A549 (cell line): ENCODE results near the gene RAB27A. TPM values are rescaled to one million over a fixed set of nuclear protein-coding genes. Genes with fewer than 3 reads are reported as not detected.
"Not testable (repeated sequence)": the region's sequence is repeated elsewhere in the genome, so short reads cannot be mapped to it uniquely, and the experiment has no call there.

Experiments
- ATAC-seq, 2 experiments: fragments of 200-7000 bp in 1 of 2; fragments of >200 bp in 1 of 2; cut with Nextera tagmentation in 1 of 2; cut with Tn5 transposase in 1 of 2; 3 replicates each; pipeline versions ENCODE4 v1.8.0 to v1.9.1; 2018 to 2020; ENCODE audit warnings: mild to moderate bottlenecking in 1 of 2, moderate library complexity in 1 of 2
- CTCF ChIA-PET: fragments of 300-600 bp; sonication (Branson Sonifier 250); formaldehyde crosslinking; extraction: SDS; loops from one replicate; lab custom pipeline; 2021; ENCODE audit warnings: antibody characterized with exemption, inconsistent platforms; lab: Yijun Ruan, JAX
- POLR2A ChIA-PET: fragments of 350-600 bp; formaldehyde crosslinking; extraction: SDS; loops from one replicate; lab custom pipeline; 2021; ENCODE audit warnings: antibody characterized with exemption, inconsistent platforms; lab: Yijun Ruan, JAX
- DNase-seq, 2 experiments: peaks; one replicate each; pipeline versions ENCODE4 v3.0.0 to v3.0.0-alpha.2; 2011 to 2016; ENCODE audit warnings: low read depth in 1 of 2, low spot score in 1 of 2
- FAIRE-seq: peaks from 2 replicates; lab custom pipeline; 2011; peaks lifted over from hg19 to GRCh38; lab: Jason Lieb, UNC
- H3K27ac ChIP-seq, 2 experiments: fragments of >200 bp; sonication (Bioruptor Twin); formaldehyde crosslinking; 3 replicates each; pipeline ENCODE4 v1.5.1; 2016 to 2017
- H3K4me1 ChIP-seq: fragments of >200 bp; sonication (Bioruptor Twin); formaldehyde crosslinking; 3 replicates; pipeline ENCODE4 v1.6.1; 2016
- H3K4me2 ChIP-seq: fragments of >200 bp; sonication (Bioruptor Twin); formaldehyde crosslinking; 3 replicates; pipeline ENCODE4 v1.6.1; 2016
- H3K4me3 ChIP-seq: fragments of >200 bp; sonication (Bioruptor Twin); formaldehyde crosslinking; 3 replicates; pipeline ENCODE4 v1.5.1; 2016
- H3K9me3 ChIP-seq: fragments of >200 bp; sonication (Bioruptor Twin); formaldehyde crosslinking; 3 replicates; pipeline ENCODE4 v1.6.1; 2016
- CBX2 ChIP-seq: fragments of 200-600 bp; sonication (generic); IDR thresholded peaks from 2 replicates; pipeline ENCODE4 v1.6.1; 2016; ENCODE audit warnings: low read depth, mild to moderate bottlenecking, borderline replicate concordance
- EHMT2 ChIP-seq: fragments of 200-600 bp; sonication (generic); IDR thresholded peaks from 2 replicates; pipeline ENCODE4 v1.6.1; 2016; ENCODE audit warnings: antibody characterized with exemption, low read depth, mild to moderate bottlenecking, moderate library complexity
- FOSB ChIP-seq: fragments of 250-450 bp; sonication (Bioruptor Pico); IDR thresholded peaks from 2 replicates; pipeline ENCODE4 v1.5.0; 2020; ENCODE audit warnings: mild to moderate bottlenecking, moderate library complexity
- FOSL2 ChIP-seq, 2 experiments: fragments of 450-650 bp in 1 of 2; fragments of >200 bp in 1 of 2; sonication (Bioruptor Twin) in 1 of 2; formaldehyde crosslinking; IDR thresholded peaks; 2 replicates each; pipeline versions ENCODE4 v1.5.0 to v1.6.1; 2016 to 2020; ENCODE audit warnings: mild to moderate bottlenecking in 1 of 2, moderate library complexity in 1 of 2
- FOXS1 ChIP-seq: fragments of 250-450 bp; sonication (Bioruptor Pico); IDR thresholded peaks from 2 replicates; pipeline ENCODE4 v1.5.0; 2020; ENCODE audit warnings: mild to moderate bottlenecking, moderate library complexity
- HDAC2 ChIP-seq: fragments of 200-600 bp; sonication (generic); IDR thresholded peaks from 2 replicates; pipeline ENCODE4 v1.6.1; 2016
- HEYL ChIP-seq: fragments of 250-450 bp; sonication (Bioruptor Pico); IDR thresholded peaks from 2 replicates; pipeline ENCODE4 v1.8.0; 2021; ENCODE audit warnings: mild to moderate bottlenecking, moderate library complexity
- HOXA7 ChIP-seq: fragments of 250-450 bp; sonication (Bioruptor Pico); IDR thresholded peaks from 2 replicates; pipeline ENCODE4 v1.5.0; 2020; ENCODE audit warnings: mild to moderate bottlenecking, moderate library complexity
- HOXB13 ChIP-seq: fragments of 250-450 bp; sonication (Bioruptor Pico); IDR thresholded peaks from 2 replicates; pipeline ENCODE4 v1.5.0; 2020; ENCODE audit warnings: low read depth, mild to moderate bottlenecking, moderate library complexity
- KDM5A ChIP-seq: fragments of 200-600 bp; sonication (generic); IDR thresholded peaks from 2 replicates; pipeline ENCODE4 v1.6.1; 2016; ENCODE audit warnings: antibody characterized with exemption, mild to moderate bottlenecking
- MYC ChIP-seq: IDR thresholded peaks from 2 replicates; pipeline ENCODE4 v1.6.1; 2012; ENCODE audit warnings: mild to moderate bottlenecking, inconsistent platforms, low read length, improper control_type of control experiment, borderline replicate concordance
- NPAS2 ChIP-seq: fragments of 250-450 bp; sonication (Bioruptor Pico); IDR thresholded peaks from 2 replicates; pipeline ENCODE4 v1.8.0; 2022; ENCODE audit warnings: mild to moderate bottlenecking, moderate library complexity, borderline replicate concordance
- POLR2A ChIP-seq: IDR thresholded peaks from 2 replicates; pipeline ENCODE4 v1.6.1; 2012; ENCODE audit warnings: mild to moderate bottlenecking, low read length
- POLR2AphosphoS2 ChIP-seq: conservative IDR thresholded peaks from 2 replicates; pipeline ENCODE4 v1.6.1; 2012; ENCODE audit warnings: low read length, improper control_type of control experiment, inconsistent platforms
- SMC3 ChIP-seq: fragments of >200 bp; sonication (Bioruptor Twin); formaldehyde crosslinking; IDR thresholded peaks from 3 replicates; pipeline ENCODE4 v1.6.1; 2018; ENCODE audit warnings: inconsistent platforms
- SREBF2 ChIP-seq: fragments of 450-650 bp; IDR thresholded peaks from 2 replicates; pipeline ENCODE4 v1.6.1; 2014; ENCODE audit warnings: mild to moderate bottlenecking, moderate library complexity
- TP53 ChIP-seq: fragments of 250-450 bp; sonication (Bioruptor Pico); IDR thresholded peaks from 2 replicates; pipeline ENCODE4 v1.5.0; 2021; ENCODE audit warnings: mild to moderate bottlenecking, moderate library complexity
- ZC3H11A ChIP-seq: fragments of 450-650 bp; IDR thresholded peaks from 2 replicates; pipeline ENCODE4 v1.6.1; 2014; ENCODE audit warnings: antibody characterized with exemption, mild to moderate bottlenecking
- WGBS: methylation state at CpG from one replicate; pipeline ENCODE4 v1.1.6; 2017; ENCODE audit errors: missing lambda C conversion rate; 5-methylcytosine and 5-hydroxymethylcytosine counted together
- polyA plus RNA-seq, 4 experiments: library from polyadenylated mRNA; depleted of rRNA in 3 of 4; stranded (reverse); fragments of >200 nt; fragmentation: RNase III in 1 of 4; extraction: RNeasy Plus Mini Kit Qiagen cat#74134 plus additional on column Dnase treatment in 1 of 4; gene quantifications; 2 replicates in 3 of 4; 3 replicates in 1 of 4; pipeline ENCODE4 v1.2.3, GENCODE V29; 2011 to 2017
- TF ChIP-seq, protein P1 (sequence below): IDR thresholded peaks from 2 replicates; pipeline ENCODE4 v1.6.1; 2012
- TF ChIP-seq, protein P2 (sequence below): fragments of 150-350 bp; IDR thresholded peaks from 2 replicates; pipeline ENCODE4 v1.6.1; 2014; ENCODE audit warnings: low read depth, mild to moderate bottlenecking, low read length
- TF ChIP-seq, protein P3 (sequence below): fragments of 200-600 bp; sonication (generic); IDR thresholded peaks from 2 replicates; pipeline ENCODE4 v1.6.1; 2016; ENCODE audit warnings: antibody characterized with exemption, mild to moderate bottlenecking, moderate library complexity
- TF ChIP-seq, protein P4 (sequence below): IDR thresholded peaks from 2 replicates; pipeline ENCODE4 v1.6.1; 2012
- TF ChIP-seq, protein P5 (sequence below): fragments of 450-650 bp; IDR thresholded peaks from 2 replicates; pipeline ENCODE4 v1.6.1; 2014; ENCODE audit warnings: antibody characterized with exemption

RAB27A gene
- polyA plus RNA-seq, 2 of the 4 experiments (the other 2 are of a cell fraction), result 8.1 to 17.0 TPM

DNA sequence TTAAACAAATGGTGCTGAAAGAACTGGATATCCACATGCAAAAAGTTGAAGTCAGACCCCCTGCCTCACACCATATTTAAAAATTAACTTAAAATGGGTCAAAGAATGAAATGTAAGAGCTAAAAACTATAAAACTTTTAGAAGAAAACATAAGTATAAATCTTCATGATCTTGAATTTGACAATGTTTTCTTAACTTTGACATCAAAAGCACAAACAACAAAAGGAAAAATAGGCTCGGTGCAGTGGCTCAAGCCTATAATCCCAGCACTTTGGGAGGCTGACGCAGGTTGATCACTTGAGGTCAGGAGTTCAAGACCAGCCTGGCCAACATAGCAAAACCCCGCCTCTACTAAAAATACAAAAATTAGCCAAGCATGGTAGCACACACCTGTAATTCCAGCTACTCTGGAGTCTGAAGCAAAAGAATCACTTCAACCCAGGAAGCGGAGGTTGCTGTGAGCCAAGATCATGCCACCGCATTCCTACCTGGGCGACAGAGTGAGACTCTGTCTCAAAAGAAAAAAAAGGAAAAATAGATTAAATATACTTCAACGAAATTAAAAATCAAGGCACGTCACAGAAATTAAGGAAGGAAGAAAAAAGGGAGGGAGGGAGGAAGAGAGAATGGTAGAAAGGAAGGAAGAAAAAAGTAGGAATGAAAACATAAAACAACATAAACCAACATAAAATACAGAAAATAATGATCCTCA, 1.5 kb downstream of the RAB27A start:
- ChIA-PET CTCF (interaction anchor here (0.6 to 2.4 kb wide), 5 partner anchors 10 to 751 kb away, joined by 3 to 11 read pairs (median 4); no protein-coding TSS in a partner anchor), POLR2A (no interaction called here)
- H3K4me2 ChIP-seq, result peak overlapping the region; percentile 78; the same call in 1 of the 3 replicates
- no peak overlapping the region for H3K27ac ChIP-seq
- 87% methylated on average over 8 of the region's 8 CpGs for WGBS
- H3K4me3 ChIP-seq, result no peak overlapping the region
- H3K9me3 ChIP-seq, result no peaks in the 10 kb centered on the region
- peaks cover 4% of the 10 kb centered on the region; the same call in 1 of the 3 replicates for H3K4me1 ChIP-seq
- DNase-seq (no peak), FAIRE-seq (no peak), ATAC-seq (no peak)
- TF ChIP-seq SMC3 (no peak), CBX2 (no peak), POLR2A (no peak), NPAS2 (no peak), MYC (no peak), ZC3H11A (no peak), POLR2AphosphoS2 (no peak), FOSL2 (IDR thresholded peaks at IDR 0.05) (no peak), FOSL2 (CRISPR knock-in tag; IDR thresholded peaks at IDR 0.05) (no peak), TP53 (no peak), FOXS1 (CRISPR knock-in tag) (no peak), HOXB13 (CRISPR knock-in tag) (no peak), HDAC2 (no peak)
- TF ChIP-seq, protein P1, sequence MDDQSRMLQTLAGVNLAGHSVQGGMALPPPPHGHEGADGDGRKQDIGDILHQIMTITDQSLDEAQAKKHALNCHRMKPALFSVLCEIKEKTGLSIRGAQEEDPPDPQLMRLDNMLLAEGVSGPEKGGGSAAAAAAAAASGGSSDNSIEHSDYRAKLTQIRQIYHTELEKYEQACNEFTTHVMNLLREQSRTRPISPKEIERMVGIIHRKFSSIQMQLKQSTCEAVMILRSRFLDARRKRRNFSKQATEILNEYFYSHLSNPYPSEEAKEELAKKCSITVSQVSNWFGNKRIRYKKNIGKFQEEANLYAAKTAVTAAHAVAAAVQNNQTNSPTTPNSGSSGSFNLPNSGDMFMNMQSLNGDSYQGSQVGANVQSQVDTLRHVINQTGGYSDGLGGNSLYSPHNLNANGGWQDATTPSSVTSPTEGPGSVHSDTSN, result no peak
- TF ChIP-seq, protein P2, sequence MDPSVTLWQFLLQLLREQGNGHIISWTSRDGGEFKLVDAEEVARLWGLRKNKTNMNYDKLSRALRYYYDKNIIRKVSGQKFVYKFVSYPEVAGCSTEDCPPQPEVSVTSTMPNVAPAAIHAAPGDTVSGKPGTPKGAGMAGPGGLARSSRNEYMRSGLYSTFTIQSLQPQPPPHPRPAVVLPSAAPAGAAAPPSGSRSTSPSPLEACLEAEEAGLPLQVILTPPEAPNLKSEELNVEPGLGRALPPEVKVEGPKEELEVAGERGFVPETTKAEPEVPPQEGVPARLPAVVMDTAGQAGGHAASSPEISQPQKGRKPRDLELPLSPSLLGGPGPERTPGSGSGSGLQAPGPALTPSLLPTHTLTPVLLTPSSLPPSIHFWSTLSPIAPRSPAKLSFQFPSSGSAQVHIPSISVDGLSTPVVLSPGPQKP, result no peak

DNA sequence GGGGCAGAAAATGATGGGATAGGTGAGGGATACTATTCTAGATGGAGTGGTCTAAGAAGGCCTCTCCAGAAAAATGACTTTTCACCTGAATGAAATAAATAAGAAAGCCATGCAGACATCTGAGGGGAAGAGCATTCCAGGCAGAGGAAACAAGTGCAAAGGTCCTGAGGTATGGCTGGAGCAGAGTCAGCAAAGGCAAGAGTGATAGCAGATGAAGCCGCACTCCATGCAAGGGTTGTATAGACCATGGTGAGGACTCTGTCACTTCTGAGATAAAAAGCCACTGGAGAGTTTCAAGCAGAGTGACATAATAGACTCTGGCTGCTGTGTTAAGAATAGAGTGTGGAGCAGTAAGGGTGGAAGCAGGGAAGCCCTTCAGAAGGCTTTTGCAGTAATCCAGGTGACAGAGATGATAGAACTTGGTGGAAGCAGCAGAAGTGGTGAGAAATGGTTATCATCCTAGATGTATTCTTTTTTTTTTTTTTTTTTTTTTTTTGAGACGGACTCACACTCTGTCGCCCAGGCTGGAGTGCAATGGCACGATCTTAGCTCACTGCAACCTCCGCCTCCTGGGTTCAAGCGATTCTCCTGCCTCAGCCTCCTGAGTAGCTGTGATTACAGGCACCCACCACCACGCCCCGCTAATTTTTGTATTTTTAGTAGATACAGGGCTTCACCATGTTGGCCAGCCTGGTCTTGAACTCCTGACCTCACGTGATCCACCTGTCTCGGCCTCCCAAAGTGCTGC, 3.0 kb downstream of the RAB27A start:
- 93% methylated on average over 10 of the region's 10 CpGs for WGBS
- not testable (repeated sequence) for H3K4me1 ChIP-seq, H3K4me3 ChIP-seq, ATAC-seq, H3K9me3 ChIP-seq, H3K27ac ChIP-seq, FAIRE-seq, H3K4me2 ChIP-seq, DNase-seq
- ChIA-PET POLR2A (interaction anchor here (0.6 kb wide), 1 partner anchor 65 kb away, joined by 3 read pairs; no protein-coding TSS in a partner anchor), CTCF (interaction anchor here (1.0 to 2.4 kb wide), 3 partner anchors 15 to 70 kb away, joined by 4 to 8 read pairs (median 4); no protein-coding TSS in a partner anchor)

DNA sequence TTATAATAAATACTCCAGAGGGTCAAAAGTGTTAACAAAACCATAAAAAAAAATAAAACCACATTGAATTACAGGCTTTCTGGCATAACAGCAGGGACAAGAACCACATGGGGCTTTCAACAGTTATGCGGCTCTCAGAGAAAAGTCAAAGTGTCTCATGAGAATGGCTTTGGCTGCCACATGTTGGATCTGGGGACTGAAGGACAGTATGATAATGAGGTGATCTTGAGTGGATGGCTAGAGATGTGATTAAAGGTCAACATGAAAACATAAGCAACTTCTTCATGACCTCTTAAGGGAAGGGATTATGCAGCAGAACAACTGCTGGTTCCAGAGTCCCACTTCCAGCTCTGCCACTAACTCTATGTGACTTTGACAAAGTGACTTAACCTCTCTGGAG, 5.2 kb downstream of the RAB27A start:
- ATAC-seq, result no peak
- H3K9me3 ChIP-seq, result no peaks in the 10 kb centered on the region
- ChIA-PET POLR2A (no interaction called here), CTCF (interaction anchor here (1.3 kb wide), 1 partner anchor 57 kb away, joined by 3 read pairs; no protein-coding TSS in a partner anchor)
- no peak overlapping the region for H3K27ac ChIP-seq
- H3K4me3 ChIP-seq, result no peak overlapping the region
- DNase-seq, result no peak
- no peak overlapping the region for H3K4me2 ChIP-seq
- FAIRE-seq, result no peak
- WGBS, result 95% methylated on average over 1 of the region's 1 CpG
- peaks cover 13% of the 10 kb centered on the region for H3K4me1 ChIP-seq
- no peak for TF ChIP-seq FOSB
- TF ChIP-seq HDAC2, result no peak
- TF ChIP-seq, protein P1, result no peak
- TF ChIP-seq, protein P3, sequence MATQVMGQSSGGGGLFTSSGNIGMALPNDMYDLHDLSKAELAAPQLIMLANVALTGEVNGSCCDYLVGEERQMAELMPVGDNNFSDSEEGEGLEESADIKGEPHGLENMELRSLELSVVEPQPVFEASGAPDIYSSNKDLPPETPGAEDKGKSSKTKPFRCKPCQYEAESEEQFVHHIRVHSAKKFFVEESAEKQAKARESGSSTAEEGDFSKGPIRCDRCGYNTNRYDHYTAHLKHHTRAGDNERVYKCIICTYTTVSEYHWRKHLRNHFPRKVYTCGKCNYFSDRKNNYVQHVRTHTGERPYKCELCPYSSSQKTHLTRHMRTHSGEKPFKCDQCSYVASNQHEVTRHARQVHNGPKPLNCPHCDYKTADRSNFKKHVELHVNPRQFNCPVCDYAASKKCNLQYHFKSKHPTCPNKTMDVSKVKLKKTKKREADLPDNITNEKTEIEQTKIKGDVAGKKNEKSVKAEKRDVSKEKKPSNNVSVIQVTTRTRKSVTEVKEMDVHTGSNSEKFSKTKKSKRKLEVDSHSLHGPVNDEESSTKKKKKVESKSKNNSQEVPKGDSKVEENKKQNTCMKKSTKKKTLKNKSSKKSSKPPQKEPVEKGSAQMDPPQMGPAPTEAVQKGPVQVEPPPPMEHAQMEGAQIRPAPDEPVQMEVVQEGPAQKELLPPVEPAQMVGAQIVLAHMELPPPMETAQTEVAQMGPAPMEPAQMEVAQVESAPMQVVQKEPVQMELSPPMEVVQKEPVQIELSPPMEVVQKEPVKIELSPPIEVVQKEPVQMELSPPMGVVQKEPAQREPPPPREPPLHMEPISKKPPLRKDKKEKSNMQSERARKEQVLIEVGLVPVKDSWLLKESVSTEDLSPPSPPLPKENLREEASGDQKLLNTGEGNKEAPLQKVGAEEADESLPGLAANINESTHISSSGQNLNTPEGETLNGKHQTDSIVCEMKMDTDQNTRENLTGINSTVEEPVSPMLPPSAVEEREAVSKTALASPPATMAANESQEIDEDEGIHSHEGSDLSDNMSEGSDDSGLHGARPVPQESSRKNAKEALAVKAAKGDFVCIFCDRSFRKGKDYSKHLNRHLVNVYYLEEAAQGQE, result no peak
- no peak for TF ChIP-seq HEYL (CRISPR knock-in tag)
- TF ChIP-seq KDM5A, result no peak
- TF ChIP-seq SREBF2, result no peak
- TF ChIP-seq, protein P4, sequence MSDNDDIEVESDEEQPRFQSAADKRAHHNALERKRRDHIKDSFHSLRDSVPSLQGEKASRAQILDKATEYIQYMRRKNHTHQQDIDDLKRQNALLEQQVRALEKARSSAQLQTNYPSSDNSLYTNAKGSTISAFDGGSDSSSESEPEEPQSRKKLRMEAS, result no peak
- no peak for TF ChIP-seq FOSL2 (IDR thresholded peaks at IDR 0.05)
- TF ChIP-seq FOSL2 (CRISPR knock-in tag; IDR thresholded peaks at IDR 0.05), result no peak
- TF ChIP-seq, protein P5, sequence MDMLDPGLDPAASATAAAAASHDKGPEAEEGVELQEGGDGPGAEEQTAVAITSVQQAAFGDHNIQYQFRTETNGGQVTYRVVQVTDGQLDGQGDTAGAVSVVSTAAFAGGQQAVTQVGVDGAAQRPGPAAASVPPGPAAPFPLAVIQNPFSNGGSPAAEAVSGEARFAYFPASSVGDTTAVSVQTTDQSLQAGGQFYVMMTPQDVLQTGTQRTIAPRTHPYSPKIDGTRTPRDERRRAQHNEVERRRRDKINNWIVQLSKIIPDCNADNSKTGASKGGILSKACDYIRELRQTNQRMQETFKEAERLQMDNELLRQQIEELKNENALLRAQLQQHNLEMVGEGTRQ, result no peak
- TF ChIP-seq FOXS1 (CRISPR knock-in tag), result no peak
- no peak for TF ChIP-seq NPAS2
- no peak for TF ChIP-seq EHMT2
- TF ChIP-seq HOXA7 (CRISPR knock-in tag), result no peak
